DLD1 (cell line): ENCODE results near the gene BAAT.

ENCODE experiments used
- in situ Hi-C: cut with HindIII; loops from 2 replicates; pipeline ENCODE4 v1.10.0; 2017; ENCODE audit warnings: low sequenced_read_pairs

The BAAT gene

DNA sequence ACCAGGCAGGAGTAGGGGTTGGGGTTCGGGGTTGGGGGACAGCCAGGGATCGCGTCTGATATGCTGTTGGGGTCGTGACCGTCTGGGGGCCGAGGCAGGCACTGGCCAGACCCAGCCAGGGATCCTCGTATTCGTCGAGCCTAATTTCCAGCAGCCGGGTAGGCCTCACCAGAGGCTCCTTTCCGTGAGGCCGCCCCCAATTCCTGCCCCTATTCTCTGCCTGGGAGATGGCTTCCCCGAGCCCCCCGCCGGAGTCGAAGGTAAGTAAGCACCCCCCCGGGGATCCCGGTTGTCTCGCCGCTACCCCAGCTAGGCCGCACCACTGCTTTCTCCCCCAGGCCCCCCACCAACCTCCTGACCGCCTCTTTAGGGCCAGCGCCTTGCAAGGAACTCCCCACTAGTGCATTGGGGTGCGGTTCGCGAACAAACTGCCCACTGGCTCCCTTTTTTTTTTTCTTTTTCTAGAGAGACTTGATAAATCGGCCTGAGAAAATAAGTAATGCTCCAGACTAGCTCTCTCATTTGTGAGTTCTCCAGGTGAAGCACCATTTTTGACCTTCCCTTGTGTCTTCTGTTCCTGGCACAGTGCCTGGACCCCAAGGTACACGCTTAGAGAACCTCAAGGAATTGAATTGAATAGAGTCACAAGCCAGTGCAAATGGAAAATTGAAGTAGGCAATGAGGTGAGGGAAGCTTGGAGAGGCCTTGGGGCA is 14.3 kb upstream of the BAAT start:
- in situ Hi-C loops: no loop called here

DNA sequence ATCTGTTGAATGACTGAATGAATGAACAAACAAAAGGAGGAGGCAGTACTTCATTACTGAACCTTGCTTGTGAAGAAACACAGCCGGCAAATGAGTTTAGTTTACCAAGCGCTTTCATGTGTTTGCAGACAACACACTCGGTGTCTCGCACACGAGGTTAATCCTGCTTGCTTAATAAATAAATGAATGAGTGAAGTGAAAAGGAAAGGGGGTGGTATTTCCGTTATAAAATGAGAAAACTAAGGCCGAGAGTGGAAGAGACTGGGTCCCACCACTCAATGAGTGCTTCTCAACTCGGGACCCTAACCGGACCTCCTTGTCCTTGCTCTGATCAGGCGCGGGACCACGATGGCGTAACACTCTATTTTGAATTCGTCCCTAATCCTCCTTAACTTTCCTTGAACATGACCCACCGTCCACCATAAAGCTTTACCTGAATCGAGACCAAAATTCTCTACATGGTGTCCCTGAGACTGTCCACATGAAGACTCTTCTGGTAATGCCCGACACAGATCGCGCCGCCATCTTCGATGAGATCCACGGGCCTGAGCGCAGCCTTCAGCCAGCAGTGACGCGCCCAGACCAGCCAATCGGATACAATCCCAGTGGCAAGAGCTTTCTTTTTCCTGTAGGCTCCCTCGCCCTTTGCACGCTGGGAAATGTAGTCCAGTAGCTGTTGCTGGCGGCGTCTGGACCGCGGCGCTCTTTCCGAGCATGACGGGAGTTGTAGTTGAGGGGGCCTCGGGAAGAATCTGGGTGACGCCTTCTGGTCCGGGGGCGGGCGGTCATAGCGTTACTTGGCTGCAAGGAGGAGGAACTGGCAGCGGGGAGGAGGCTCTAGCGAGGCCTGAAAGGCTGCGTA is 13.5 kb upstream of the BAAT start, which contains the start of the genes MRPL50 and ZNF189:
MRPL50 (minus strand) TSS at position 551 of the 862 bp plus-strand sequence; CDS start at position 525, 26 bp downstream.
ZNF189 (plus strand) TSS at position 784 of the 862 bp plus-strand sequence. CDS start 306 bp downstream, outside the sequence.
- in situ Hi-C loops: no loop called here

DNA sequence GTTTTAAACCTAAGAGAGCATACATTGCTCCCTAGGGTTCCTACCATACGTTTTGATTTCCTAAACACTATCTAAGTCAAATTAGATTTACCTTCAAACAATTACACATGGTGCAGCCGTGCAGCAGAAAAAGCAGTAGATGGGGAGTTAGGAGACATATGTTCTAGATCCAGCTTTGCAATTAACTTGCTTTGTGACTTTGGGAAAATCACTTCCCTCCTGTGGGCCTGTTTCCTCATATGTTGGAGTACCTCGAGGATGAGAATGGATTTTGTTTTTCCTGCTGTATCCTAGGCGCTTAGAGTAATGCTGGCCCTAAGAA is 12.9 kb upstream of the BAAT start:
- in situ Hi-C loops: no loop called here

DNA sequence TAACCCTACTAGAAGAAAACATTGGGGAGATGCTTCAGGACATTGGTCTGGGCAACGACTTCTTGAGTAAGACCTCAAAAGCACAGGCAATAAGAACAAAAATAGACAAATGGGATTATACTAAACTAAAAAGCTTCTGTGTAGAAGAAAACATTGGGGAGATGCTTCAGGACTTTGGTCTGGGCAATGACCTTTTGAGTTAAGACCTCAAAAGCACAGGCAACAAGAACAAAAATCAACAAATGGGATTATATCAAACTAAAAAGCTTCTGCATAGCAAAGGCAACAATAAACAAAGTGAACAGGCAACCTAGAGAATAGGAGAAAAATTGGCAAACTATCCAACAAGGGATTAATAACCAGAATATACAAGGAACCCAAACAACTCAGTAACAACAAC is 9.9 kb upstream of the BAAT start:
- in situ Hi-C loops: no loop called here

DNA sequence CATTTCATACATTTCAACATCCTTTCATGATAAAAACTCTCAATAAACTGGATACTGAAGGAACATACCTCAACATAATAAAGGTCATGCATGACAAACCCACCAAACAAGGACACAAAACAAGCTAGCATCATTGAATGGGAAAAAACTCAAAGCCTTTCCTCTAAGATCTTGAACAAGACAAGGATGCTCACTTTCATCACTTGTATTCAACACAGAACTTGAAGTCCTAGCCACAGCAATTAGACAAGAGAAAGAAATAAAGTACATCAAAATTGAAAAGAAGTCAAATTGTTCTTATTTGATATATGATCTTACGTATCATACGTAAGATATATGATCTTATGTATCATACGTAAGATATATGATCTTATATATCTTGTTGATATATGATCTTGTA is 8.3 kb upstream of the BAAT start:
- in situ Hi-C loops: no loop called here

DNA sequence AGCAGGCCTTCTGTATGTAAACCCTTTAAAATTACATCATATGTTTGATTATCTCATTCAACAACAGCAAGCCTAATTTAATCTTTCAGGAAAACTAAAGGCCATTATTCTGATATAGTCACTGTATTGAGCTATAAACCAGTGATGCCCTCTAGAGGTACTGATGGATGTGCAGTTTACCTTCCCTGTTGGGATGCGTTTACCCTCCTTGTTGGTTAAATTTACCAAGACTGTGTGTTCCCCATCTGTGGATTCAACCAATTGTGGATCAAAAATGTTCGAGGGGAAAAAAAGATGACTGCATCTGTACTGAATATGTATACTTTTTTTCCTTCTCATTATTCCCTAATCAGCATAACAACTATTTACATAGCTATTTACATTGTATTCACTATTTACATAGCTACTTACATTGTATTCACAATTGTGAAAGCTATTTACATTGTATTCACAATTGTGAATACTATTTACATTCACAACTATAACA is 3.7 kb upstream of the BAAT start:
- in situ Hi-C loops: no loop called here

DNA sequence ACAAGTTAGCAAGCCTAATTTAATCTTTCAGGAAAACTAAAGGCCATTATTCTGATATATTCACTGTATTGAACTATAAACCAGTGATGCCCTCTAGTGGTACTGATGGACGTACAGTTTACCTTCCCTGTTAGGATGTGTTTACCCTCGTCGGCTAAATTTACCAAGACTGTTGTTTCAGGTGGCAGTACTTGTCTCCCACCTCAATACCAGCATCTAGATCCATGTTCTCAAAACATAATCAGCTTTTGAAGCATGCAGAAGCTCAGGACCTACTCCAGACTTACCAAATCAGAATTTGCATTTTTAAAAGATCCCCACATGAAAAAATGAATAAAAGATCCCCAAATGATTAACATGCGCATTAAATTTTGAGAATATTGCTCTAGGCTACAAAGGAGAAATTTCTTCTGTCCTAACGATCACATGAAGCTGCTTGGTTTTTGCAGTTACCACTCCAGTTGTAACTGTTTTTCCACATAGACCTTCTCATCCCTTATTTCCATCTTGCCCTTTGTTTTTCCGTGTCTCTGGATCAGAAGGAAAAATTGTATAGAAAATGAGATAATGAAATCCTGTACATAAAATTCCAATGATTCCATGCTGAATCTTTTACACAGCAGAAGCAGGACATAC is 3.2 kb upstream of the BAAT start:
- in situ Hi-C loops: no loop called here

DNA sequence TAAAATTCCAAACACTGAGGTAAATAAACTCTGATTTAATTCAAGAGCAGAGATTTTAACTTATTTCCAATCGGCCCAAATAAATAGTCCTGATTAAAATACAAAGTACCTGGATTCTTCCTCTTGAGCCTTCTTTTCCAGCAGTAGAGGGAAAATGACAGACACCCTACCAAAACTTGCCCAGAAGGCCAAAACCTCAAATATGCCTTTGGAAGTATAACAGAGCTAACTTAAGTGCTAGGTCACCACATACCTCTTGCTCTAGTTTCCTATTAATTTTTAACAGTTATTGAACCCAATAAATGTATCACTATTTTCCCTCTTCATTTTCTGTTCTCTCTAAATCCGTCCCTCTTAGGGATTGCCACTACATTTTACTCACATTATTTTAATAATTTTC is 1.4 kb downstream of the BAAT start:
- in situ Hi-C loops: no loop called here

DNA sequence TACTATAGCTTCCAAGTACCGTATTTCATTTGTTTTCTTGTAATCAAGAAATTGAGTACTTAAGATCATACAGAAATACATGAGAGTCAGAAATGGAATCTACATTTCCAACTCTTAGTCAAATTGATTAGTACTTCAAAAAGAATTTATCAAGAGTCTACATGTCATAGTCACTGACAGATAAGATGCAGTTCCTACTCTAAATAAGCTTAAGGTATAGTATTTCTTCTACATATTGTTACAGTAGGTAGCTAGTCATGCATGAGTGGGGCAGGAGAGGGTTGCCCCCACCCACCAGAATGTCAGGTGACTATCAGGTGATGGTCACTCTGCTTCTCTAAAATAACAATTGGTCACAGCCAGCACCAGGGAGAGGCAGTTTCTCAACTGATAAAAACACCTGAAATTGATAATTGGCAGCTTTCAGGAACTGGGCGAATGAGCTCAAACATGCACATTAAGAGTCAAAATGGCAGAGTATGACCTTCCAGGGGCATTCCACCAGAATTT is 2.9 kb downstream of the BAAT start:
- in situ Hi-C loops: no loop called here

DNA sequence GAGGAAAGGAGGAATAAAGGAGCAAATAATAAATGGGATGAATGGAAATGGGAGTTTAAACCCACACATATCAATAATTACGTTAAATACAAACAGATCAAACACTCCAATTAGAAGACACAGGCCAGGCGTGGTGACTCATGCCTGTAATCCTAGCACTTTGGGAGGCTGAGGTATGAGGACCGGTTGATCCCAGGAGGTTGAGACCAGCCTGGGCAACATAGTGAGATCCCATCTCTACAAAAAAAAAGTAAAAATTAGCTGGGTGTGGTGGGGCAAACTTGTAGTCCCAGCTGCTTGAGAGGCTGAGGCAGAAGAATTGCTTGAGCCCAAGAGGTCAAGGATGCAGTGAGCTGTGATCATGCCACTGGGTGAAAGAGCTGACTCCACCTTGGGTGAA is 3.7 kb downstream of the BAAT start:
- in situ Hi-C loops: no loop called here

DNA sequence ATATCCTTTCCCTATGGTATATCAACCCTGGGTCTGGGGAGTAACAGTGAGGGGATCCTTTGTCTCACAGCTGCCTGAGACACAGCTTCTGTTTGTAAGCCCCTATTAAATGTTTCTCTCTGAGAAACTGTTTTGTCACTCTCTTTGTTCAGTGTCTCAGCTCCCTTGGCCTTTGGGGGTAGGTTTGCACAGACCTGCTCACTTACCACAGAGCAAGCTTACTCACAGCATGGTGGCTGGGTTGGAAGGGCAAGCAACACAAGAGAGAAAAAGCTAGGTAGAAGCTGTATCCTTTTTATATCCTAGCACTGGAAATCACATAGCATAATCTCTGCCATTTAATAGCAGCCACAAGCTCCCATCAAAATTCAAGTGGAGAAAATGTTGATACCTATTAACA is 4.5 kb downstream of the BAAT start:
- in situ Hi-C loops: no loop called here

DNA sequence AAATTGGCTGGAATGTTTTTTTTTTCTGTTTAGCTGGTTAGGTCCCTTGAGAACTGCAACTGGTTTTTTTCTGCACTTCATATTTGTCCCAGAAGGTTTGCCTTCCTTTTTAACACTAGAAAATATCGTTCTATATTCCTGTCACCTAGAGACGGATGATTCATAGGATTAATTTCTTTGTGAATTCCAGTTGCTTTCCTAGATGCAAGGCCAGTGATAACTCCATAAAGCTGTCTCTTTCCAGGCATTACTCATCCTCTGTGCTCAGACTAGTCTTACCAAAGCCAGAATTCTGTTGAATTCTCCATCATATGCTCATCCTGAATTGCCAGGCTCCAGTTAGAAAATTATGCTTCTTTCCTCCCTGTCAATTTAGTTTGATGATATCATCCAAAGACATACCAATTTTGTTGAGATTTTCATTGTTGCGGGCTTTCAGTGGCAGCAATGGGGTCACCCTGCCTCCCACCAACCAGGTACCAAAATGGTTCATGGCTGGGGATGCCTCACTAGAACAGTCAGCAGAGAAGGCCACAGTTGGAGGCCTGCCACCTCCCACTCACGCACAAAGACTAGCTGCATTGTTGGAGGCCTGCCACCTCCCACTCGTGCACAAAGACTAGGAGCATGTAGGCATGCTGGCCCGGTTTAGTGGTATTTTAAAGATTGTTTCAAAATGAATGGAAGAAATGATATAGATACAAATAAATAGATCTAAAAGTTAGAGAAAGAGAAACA is 8.5 kb downstream of the BAAT start:
- in situ Hi-C loops: no loop called here

DNA sequence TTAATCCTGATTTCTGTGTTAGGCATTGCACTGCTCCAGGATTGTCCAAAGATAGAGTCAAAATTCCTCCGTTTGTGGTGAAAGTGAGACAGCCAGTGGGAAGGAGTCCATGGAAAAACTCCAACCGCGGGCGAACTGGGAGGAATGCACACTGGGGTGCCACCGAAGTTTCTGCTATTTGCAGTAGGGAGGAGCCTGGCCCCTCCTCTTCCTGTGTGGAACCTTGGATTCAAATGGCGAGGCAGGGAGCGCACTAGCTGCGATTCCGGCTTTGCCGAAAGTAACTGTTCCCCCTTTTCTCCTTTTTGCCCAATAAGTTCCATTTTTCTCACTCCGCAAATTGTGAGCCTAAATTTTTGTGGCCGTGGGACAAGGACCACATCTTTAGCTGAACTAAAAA is 9.3 kb downstream of the BAAT start:
- in situ Hi-C loops: no loop called here

DNA sequence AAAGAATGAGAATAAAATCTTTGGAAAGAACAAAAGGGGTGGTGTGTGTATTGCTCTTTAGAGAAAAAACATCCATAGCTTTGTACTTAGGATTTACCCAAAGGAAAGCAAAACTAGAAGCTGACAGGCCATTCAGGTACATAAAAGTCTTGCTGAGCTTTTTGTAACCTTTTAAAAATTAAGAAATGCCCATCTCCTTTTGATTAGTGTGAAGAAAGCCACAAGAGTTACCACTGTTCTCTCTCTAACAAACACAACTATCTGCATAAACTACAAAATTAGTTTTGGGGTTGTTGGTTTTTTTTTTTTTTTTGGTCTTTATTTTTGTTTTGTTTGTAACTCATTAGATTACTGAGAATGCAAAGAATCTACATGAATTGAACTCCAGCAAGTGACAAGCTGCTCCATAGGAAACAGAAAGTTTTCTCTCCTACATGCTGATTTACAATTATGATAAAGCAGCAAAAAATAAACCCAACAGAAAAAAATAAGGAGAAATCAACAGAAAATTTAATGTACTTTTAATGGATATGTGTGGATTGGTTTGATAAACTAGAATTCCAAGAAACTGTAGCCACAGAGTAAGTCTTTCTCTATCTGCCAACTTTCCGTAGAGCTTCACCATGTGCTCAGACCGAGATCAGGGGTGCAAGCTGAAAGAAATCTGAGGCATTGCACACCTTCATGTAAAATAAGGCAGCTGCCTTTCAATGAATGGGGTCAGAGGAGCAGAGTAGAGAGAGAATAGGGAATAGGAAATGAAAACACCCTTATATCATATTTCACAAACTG is 12.3 kb downstream of the BAAT start:
- in situ Hi-C loops: no loop called here

DNA sequence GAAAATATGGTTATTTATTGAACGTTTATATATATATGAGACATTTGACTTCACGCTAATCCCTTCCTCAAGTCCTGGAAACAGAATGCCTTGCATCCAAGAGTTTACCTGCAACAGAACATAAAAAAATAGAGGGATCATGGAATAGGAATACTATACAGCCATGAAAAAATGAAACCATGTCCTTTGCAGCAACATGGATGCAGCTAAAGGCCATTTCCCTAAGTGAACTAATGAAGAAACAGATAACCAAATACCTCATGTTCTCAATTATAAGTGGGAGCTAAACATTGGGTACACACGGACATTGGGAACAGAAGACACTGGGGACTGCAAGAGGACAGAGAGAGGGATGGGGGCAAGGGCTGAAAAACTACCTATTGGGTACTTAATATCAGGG is 13.0 kb downstream of the BAAT start:
- in situ Hi-C loops: no loop called here

DNA sequence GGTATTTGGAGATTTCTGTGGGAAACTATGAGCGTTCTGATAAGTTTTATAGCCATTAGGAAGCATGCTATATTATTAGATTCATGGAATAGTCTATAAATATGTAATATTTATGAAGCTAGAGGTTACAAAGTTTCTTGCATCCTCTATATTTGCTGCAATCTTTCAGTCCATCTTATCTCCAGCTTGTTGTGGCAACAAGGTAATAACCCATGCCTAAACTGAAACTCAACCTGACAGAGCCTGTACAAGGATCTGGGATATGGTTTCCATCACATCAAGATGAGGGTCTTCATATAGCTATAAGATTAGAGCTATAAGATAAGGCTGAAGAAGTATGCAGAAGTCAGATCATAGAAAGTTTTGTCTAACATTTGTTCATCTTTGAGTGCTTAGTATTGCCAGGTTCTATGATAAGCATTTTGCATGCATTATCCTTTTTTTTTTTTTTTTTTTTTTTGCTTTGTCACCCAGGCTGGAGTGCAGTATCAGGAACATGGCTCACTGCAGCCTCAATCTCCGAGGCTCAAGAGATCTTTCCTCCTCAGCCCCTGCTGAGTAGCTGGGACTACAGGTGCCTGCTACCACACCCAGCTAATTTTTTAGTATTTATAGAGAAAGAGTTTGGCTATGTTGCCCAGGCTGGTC is 14.8 kb downstream of the BAAT start:
- in situ Hi-C loops: no loop called here

DNA sequence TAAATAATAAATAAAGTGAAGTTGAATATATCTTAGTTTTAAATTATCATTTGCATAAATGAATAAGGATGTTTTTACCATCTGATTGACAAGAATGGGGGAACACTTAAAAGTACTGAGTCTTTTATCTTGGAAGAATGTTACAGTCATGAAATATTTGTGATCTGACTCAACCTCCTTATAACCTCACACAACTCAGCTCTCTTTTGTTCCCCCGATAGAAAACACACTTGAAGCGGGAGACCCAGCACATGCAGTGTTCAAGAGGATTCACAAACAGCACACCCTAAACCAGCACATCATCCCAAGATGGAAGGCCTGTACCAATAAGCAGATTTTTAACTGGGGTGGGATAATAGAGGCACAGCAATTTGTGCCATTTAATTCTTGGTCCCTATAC is 15.5 kb downstream of the BAAT start:
- in situ Hi-C loops: no loop called here

DNA sequence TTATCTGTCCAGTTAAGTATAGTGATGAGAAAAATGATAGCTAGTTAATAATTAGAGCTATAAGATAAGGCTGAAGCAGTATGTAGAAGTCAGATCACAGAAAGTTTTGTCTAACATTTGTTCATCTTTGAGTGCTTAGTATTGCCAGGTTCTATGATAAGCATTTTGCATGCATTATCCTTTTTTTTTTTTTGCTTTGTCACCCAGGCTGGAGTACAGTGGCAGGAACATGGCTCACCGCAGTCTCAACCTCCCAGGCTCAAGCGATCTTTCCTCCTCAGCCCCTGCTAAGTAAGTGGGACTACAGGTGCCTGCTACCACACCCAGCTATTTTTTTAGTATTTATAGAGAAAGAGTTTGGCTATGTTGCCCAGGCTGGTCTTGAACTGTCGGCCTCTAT is 17.5 kb downstream of the BAAT start:
- in situ Hi-C loops: no loop called here

DNA sequence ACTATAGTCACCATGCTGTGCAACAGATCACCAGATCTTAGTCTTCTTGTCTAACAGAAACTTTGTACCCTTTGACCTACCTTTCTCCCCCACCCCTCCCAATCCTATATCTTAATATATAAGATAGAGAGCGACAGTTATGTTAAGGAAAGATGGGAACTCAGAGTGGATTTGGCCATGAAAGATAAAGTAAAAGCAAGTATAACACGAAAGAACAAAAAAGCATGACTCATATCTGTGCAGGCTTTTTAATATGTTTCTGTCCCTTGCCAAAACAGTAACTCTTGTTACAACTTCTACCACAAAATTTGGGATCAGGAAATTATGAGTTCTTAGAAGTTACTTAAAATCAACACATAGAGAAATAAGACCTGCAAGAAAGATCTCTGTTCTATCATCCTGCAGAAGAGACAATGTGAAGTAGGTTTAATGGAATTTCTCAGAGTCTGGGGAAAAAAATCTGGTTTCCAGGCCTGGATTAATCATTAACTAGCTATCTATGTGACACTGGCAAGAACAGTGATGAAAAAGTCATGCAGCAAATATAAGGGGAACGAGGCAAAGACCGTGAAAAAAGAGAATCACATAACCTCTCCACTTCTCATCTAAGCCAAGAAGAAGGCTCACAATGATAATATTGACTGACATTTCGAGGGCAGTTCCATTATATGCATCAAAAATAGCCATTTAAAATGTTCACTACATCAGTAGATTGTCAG is 18.6 kb downstream of the BAAT start:
- in situ Hi-C loops: no loop called here
